ENCODE measurements around the gene CDH4.

CDH4 gene

DNA sequence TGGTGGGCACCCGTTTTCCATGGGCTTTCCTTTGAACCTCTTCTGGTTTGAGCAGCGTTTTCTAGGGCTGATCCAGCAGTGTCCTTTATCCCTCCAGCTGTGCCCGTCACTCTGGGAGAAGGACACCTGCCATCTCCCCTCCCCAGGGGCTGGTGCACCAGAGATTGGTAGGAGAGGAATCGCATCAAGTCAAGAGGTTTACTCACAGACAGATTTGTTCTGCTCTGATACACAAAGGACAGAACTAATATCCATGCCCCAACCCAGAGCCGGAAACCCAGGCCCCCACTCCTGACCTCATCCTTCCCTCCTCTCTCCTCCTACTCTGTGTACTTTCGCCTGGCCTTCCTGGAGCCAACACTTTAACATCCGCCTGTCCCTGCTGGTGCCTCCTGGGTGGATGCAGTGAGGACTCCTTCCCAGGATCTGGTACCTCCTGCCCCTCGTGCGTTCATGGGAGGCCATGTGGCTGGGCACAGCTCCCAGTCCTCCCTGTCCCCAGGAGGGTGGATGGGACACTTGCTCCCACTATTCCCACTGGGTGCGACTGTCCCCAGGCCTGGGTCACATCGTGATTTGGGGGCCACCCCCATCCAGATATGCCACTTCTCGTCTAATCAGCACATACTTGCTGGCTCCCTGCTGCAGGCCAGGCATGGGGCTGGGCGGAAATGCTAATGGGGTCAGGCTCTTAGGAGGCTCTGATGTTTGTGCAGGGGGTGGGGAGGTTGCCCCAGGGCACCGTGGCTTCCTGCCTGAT lies 286.3 kb downstream of the CDH4 start:
- TF ChIP-seq CTCF (conservative IDR thresholded peaks at IDR 0.05; ENCODE audit: low read depth, low read length) = no peak
- H3K4me3 ChIP-seq (ENCODE audit: low read length) = no peak overlapping the region
- no peak for DNase-seq (ENCODE audit: low read depth)

GRCh38 chr20:61538943-61539265 lies 286.8 kb downstream of the CDH4 start:
- no peak for TF ChIP-seq CTCF (conservative IDR thresholded peaks at IDR 0.05; ENCODE audit: low read depth, low read length)
- no peak overlapping the region for H3K4me3 ChIP-seq (ENCODE audit: low read length)
- DNase-seq (ENCODE audit: low read depth) = no peak

DNA sequence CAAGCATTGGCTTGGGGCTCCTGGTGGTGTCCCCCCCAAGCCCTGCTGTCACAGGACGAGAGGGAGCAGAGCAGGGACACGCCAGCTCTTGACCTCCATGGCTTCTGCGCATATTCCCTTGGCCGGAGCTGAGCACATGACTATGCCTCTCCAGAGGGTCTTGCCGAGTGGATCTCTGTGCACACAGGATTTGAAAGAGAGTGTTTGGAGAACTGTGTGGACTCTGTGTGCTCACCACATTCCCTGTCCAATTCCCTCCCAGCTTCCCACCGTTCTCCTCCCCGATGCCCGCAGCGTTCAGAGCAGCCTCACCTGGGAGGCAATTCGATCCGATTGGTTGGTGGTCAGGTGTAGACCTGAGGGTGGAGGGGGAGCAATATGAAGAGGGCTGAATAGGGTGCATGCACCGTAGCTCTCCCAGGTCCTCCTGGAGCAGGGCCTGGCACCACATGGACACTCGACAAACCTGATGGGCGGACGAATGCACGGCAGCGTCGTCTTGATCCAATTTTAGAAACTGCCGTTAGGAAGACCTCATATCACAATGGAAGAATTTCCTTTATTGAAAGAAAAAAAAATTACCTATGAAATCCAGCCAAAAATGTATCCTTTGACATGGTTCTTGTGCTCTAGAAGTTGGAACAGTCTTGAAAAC lies 287.8 kb downstream of the CDH4 start:
- H3K4me3 ChIP-seq (ENCODE audit: low read length) = no peak overlapping the region
- no peak for TF ChIP-seq CTCF (conservative IDR thresholded peaks at IDR 0.05; ENCODE audit: low read depth, low read length)
- DNase-seq (ENCODE audit: low read depth) = no peak

DNA sequence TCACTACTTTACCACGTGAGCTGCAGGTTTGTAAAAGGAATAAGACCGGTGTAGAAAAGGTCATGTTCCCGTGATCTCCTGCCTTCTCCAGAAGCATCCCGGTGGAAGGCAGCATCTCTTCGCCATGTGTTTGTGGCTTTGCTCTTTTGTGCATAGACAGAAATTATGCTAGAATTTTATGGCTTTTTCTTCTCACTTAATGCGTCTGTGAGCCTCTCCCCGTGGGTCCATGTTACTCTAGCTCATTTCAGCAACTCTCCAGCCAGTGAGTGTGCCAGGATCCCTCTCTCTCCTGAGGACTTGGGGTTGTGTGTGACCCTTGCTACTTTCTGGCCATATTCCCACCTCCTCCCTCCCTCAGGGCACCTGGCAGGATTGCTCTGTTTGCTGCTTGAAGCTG lies 289.5 kb downstream of the CDH4 start:
- no peak overlapping the region for H3K4me3 ChIP-seq (ENCODE audit: low read length)
- no peak for TF ChIP-seq CTCF (conservative IDR thresholded peaks at IDR 0.05; ENCODE audit: low read depth, low read length)
- no peak for DNase-seq (ENCODE audit: low read depth)

- H3K4me3 ChIP-seq (ENCODE audit: low read length) = no peak overlapping the region
- TF ChIP-seq CTCF (conservative IDR thresholded peaks at IDR 0.05; ENCODE audit: low read depth, low read length) = no peak
- DNase-seq (ENCODE audit: low read depth) = no peak
Measured at GRCh38 chr20:61543086-61543485, 291.0 kb downstream of the CDH4 start.

DNA sequence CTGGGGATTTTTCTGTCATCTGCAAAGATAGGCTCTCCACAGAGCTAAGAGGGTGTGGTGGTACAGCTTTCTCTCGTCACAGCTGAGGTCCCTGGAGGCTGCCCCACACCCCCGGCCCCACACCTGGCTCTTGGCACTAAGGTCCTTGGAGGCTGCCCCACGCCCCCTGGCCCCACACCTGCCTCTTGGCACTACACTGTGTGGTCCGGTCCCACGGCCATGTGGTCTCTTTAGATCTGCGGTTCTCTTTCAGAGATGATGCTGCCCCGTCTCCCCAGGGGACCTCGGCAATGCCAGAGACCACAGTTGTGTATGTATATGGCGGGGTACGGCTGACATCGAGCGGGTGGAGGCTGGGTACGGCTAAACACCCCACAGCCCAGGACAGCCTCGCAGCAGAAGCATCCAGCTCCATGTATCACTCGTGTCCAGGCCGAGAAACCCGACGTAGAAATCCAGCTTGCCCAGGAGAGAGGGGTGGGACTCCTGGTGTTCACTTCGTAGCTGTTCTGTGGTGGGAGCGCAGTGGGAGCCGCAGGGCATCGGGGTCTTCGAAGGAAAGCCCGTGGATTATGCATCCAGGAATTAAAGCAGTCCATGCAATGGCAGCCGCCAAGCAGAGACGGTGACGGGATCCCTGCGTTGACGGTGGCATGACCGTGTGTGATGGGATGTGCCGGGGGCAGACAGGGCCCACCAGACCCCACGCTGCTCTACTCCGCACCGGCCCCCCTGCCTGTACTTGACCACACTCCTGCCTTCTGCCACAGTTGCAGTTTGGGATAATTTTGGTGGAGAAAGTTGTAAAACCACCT lies 292.1 kb downstream of the CDH4 start:
- TF ChIP-seq CTCF (conservative IDR thresholded peaks at IDR 0.05; ENCODE audit: low read depth, low read length) = no peak
- DNase-seq (ENCODE audit: low read depth) = no peak
- no peak overlapping the region for H3K4me3 ChIP-seq (ENCODE audit: low read length)
